Activated CD4-positive, alpha-beta T cell treated with anti-CD3 and anti-CD28 coated beads, Interleukin-2, amount 50 U/mL, for 48 hours (primary cell): Measurements from ENCODE around the gene MDC1.

ENCODE experiments used
- DNase-seq, 2 experiments: peaks; one replicate each; pipeline ENCODE4 v3.0.0-alpha.2; 2020

MDC1 gene

DNA sequence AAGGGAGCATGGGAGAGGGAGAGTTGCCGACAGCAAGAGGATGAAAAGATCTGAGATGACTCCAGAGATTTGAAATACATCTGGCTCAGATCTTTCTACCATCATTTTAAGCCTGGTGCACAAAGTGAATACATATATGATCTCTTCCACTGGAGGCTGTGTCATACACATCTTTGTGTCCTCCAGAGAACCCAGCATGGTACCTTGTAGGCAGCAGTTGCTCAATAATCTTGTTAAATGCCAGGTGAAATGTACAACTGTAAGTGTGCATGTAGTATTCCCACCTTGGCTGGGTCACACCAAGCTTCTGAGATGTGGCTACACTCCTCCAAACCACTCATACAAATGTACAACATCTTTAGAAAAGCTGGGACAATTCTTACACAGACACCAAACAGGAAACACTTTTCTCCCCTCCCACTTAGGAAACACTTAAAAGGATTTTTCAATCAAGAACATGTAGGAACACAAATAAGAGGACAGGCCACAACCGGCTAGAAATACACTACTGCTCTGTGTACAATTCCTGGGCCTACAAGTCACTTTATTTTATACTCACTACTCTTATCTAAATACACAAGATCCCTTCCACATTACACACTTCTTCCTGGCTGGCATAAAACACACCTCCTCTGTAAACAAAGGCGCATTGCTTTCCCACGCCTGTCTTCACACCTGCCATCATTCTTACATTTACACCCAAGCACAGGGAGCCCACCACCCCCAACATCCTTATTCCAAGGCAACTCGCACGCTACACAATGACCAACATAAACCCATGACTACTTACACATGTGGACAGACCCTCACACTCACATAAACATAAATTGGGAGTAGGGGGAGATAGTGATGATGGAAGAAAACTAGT is 31.1 kb upstream of the MDC1 start:
- DNase-seq, result no peak

DNA sequence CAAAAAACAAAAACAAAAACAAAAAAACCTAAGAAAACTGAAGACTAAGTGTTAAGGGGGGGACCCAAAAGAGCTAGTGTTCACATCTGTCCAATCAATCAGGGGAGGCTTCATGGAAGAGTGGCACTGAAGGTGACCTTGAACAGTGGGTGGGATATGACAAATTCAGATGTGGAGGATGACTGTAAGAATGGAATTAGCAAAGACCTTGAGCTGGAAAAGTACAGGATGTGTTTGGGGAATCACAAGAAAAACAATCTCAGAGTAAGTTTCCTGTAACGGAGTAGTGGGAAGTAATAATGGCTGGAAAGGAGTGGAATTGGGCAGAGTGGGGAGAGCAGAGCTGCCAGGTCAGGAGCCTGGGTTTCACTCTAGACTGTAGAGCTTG is 30.2 kb upstream of the MDC1 start:
- DNase-seq, result no peak

DNA sequence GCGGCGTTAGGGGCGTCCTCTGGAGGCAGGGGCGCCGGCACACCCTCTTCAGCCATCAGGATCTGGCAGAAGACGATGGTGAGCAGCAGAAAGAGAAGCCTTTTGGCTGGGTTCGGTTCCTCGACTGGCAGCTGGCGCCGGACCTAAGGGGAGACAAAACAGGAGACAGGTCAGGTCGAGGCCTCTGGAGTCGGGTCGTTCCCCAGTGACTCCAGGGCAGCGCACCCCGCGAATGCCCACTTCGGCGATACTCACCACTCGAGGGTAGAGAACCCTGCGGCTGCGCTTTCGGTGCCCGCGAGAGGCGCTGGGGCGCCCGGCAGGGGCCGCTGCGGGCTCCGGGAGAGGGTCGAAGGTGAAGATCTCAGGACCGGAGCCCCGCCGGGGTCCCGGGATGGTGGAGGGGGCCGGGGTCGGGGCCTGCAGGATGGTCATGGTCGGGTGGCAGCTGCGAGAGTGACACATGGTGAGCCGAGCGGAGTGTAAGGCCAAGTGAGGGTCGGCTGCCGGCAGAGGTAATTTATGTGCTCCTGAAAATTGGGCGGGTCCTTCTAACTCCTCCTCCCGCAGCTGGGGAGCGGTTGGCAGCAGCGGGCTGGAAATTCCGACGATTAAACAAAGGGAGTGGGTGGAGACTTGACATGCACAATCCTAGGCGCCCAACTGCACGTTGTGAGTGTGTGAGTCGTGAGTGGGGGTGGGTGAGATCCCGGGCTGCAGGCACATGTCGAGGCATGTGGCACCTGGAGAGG is 27.1 kb upstream of the MDC1 start, which contains the start of gene IER3:
TSS of gene IER3 (minus strand) at position 494 of the 752 bp plus-strand sequence. CDS start at position 465, 29 bp downstream.
- DNase-seq, result peak; percentile 89 to 92

DNA sequence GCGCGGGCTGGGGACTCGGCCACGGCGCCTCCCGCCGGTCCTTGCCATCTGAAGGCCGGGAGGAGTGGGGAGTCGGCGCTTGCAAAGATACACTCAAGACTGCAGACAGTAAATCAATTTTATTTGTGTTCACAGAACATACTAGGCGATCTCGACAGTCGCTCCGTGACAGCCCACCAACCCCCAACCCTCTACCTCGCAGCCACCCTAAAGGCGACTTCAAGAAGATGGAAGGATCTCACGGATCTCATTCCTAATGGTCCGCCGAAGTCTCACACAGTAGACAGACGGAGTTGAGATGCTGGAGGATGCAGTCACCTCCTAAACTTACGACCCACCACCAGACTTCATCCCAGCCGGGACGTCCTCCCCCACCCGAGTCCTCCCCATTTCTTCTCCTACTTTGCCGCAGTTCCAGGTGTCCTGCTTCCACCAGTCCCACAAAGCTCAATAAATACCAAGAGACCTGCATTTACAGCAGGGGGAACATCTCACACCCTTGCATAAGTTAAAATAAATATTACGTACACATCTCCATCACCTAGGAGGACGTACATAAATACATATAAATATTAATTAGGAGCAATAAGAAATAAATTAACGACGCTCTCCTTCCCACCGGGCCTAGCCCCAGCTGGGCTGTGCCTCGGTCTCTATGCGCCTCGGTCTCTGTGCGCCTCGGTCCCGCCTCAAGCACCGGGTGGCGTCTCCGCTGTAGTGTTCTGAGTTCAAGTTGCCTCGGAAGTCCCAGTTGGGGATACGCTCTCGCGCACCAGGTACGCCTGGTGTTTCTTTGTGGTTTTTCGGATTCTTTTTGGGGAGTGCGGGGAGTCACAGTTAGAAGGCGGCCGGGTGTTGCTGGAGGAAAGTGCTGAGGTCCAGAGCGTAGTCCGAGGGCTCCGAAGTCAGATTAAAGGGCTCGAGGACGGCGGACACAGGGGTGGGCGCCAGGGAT is 26.3 kb upstream of the MDC1 start:
- peak; percentile 53 to 60 for DNase-seq

DNA sequence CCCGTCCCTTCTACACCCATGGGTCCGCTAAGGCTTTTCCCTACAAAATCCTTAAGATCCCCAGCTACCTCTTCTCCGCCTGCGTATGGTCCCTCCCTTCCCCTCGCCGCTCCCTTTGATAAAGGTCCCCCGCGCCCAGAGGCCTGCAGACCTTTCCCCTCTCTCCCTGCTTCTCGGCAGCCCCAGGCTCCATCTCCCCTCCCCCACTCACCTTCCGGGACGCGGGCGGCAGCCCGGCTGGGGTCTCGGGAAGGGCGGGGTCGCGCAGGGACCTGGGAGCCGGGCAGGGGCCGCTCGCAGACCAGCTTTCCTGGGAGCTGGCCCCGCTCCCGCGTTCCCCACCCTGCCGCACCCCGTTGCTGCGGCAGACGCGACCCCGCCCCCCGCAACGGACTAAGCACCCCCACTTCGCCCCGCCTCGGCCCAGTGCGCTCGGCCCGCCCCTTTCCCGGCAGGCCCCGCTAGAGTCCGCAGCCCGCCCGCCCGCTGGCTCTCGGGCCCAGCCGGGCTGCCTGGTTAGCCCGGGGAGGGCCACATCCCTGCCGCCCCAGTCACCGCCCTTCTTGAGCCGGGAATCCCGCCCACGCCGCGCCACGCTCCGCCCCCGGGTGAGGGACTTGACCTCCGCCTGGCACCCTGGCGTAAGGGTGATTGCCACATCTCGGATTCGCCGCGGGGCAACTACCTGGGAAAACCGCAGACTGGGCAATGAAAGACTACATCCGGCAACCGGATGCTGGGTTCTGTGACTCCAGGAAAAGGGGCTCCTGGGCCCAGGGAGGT is 25.4 kb upstream of the MDC1 start, which contains the start of gene FLOT1:
TSS of gene FLOT1 (minus strand) at position 372 of the 783 bp plus-strand sequence. CDS start 498 bp downstream, outside the sequence.
- peak; percentile 99 for DNase-seq

DNA sequence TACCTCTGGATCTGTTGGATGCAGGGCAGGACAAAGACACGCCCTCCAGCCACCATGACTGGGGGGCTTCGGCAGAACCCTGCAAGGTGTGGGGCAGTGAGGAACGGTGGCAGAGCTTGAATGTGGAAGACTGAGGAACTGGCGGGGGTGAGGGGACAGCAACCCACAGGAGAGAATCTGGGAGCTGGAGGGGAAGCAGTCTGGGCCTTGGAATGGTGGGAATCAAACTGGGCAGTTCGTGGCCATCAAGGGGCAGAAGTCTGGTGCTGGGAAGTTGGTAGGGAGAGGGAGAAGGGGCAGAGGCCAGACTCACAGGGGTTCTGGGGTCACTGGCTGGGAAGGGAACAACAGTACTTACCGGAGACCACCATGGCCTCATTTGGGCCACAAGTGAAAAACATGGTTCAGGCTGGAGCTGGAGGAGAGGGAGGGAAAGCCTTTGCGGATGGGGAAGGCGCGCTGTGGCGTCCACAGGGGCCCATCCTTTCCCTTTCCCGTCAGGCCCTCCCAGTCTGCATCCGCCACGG is 24.8 kb upstream of the MDC1 start:
- no peak for DNase-seq

DNA sequence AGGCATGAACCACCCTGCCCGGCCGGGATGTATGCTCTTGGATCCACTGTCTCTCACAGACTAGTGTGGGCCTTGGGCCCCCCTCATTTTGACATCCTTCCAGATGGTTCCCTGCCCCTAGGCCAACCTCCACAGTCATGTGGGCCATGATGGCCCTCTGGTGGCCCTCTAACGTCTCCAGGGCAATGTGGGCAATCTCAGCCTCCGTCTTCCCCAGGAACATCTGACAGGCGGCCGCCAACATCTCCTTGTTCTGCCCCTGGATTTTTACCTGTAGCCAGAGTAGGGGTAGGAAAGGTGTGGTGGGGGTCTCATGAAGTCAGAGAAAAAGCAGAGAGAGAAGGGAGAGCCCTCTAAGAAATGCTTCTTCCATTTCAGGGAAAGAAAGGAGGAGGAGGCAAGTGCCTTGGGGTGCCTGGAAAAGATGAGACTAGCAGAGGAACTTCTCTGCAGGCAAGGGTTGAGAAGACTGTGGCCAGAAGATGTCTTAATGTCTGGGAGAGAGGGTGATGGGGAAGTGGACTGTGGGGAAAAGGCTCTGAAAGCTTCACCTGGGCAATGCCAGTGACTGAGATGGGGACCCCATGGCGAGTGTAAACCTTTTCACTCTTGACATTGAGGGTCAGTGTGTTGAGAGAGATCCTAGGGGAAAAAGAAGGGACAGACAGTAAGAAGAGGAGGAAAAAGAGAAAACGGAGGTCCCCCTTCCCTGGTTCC is 24.1 kb upstream of the MDC1 start:
- peak in 1 of 2 experiments; percentile 37 for DNase-seq

DNA sequence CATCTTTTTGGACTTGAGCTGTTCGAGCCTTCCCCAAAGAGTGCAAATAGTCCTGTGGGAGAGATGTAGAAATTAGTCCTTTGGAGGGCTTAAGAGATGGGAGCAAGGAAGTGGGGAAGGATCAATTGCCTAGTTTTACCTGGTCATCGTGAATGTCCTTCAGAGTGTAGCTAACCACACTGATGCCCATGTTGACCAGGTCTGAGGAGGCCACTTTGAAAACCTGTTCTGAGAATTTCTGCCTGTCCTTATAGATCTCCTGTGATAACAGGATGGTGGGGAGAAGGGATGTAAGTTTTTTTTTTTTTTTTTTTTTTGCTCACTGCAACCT is 23.4 kb upstream of the MDC1 start:
- no peak for DNase-seq

DNA sequence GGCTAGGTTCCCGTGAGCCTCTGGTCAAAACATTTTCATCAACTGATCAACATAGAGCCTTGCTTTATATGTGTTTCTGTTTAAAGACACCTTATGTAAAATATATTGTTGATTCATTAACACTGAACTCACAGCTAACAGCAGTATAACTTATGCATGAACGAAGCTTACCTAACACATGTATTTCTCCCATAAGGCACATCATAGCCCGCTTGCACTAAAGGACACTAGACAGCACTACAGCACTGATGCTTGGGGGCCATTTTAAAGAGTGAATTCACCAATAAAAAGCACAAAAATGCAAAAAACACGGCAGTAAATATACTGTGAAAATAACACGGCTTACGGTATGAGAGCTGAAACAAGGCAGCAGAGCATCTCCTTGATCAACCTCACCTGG is 21.5 kb upstream of the MDC1 start:
- DNase-seq, result no peak

DNA sequence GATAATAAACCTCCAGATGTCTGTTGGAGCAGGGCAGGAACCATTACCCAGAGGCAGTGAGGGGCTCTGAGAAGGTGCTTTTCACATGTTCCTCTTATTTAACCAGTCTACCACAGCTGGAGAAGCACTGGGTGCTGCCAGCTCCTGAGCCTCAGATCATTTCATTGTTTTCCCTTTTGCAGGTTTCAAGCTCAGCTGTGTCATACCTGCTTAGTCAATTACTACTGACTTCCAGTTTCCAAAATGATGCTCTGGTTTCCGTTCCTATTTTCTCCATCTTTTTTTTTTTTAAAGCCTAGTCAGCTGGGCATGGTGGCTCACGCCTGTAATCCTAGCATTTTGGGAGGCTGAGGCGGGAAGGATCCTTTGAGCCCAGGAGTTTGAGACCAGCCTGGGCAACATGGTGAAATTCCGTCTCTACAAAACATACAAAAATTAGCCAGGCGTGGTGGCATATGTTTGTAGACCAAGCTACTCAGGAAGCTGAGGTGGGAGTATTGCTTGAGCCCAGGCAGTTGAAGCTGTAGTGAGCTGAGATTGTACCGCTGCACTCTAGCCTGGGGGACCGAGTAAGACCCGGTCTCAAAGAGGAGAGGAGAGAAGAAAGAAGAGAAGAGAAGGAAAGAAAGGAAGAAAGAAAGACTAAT is 18.7 kb upstream of the MDC1 start:
- peak in 1 of 2 experiments; percentile 41 for DNase-seq

DNA sequence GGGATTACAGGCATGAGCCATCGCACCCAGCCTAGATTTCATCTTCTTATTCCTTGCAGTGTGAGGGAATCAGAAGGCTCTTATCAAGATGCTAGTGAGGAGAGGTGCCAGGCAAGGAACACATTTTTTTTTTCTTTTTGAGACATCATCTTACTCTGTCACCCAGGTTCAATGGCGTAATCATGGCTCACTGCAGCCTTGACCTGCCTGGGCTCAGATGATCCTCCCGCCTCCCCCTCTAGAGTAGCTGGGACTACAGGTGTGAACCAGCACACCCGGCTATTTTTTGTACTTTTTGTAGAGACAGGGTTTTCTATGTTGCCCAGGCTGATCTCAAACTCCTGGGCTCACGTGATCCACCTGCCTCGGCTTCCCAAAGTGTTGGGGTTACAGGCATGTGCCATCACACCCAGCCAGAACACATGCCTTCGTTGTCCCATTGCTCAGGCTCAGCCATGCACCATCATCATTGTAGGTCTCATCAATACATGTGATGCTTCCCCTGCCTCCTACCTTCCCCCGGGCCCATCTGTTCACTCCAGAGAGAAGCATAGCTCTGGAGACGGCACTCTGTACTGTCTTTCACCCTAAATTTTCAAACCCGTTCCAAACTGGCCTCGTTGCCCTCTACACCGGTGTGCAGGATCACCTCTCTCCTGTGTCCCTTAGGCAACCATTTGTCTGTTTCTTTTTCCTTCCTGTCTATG is 15.3 kb upstream of the MDC1 start:
- no peak for DNase-seq

DNA sequence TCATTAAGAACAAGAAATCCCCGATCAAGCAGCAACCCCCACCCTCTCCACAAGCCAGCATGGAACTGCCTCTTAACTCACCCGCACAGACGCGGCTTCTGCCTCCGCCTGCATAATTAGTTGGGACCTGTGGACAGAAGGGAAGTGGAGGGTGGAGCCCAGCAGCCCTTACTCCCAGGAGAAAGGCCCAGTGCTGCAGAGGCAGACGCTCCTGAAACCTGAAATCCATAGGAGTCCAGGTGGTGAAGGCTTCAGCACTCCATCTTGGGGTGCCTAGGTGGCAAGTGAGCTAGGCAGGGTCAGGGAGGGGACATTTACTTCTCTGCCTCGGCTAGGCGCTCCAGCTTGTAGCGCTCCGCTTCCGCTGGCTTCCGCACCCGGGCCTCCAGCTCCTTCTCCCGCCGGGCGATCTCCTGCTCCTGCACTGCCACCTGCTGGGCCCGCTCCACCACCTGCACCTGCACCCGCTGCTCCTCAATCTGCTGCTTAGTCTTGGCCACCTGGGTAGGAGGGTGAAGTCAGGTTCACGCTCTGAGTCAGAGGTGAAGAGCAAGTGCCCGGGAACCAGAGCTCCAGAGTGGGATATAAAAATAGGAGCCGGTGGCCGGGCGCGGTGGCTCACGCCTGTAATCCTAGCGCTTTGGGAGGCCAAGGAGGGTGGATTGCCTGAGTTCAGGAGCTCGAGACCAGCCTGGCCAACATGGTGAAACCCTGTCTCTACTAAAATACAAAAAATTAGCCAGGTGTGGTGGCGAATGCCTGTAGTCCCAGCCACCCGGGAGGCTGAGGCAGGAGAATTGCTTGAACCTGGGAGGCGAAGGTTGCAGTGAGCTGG is 13.7 kb upstream of the MDC1 start:
- peak; percentile 87 to 91 for DNase-seq

DNA sequence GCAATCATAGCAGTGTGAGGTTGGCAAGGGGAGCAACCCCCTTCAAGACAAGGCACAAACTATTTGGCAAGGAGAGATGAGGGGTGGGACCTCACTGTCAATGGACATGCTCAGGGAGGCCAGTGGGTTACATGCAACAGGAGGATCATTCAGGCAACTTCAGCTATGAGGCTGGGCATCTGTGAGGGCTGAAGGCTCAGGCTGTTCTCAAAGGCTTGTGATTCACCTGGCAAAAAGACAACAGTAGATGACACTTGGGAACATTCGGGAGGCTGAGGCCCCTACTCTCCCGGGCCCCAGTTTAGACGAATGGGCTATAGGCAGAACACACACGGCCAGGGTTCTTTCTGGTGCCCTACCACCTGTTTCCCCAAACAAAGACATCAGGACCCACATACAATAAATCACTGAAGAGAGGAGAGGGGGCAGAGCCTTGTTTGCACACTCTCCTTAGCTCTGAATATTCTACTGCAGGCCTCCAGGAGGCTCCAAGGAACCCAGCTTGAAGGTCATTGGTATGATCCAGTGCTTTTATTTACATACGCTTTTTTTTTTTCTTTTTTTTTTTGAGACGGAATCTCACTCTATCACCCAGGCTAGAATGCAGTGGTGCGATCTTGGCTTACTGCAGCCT is 11.0 kb upstream of the MDC1 start:
- DNase-seq, result no peak

DNA sequence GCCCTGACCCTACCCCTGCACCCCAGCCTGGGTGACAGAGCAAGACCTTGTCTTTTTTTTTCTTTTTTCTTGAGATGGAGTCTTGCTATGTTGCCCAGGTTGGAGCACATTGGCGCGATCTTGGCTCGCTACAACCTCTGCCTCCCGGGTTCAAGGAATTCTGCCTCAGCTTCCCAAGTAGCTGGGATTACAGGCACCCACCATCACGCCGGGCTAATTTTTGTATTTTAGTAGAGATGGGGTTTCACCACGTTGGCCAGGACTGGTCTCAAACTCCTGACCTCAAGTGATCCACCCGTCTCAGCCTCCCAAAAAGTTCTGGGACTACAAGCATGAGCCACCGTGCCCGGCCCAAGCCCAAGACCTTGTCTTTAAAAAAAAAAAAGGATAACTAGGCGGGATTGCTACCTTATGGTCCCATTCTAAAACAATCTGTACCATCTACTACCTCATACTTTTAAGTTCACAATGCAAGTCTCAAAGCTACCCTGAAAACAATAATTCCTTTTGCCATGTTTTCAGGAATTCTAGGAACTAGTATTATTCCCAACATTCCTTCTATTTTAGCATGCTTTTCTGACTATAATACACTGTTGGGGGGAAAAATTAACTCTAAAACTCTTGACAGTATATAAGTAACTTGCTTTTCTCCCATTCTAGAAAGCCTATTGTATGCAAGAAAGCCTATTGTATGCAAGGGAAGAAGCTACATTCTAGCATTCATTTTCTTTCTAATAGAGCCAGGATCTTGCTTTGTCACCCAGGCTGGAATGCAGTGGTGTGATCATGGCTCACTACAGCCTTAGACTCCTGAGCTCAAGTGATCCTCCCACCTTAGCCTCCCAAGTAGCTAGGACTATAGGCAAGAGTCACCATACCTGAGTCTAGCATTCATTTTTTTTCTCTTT is 9.7 kb upstream of the MDC1 start:
- DNase-seq, result no peak

DNA sequence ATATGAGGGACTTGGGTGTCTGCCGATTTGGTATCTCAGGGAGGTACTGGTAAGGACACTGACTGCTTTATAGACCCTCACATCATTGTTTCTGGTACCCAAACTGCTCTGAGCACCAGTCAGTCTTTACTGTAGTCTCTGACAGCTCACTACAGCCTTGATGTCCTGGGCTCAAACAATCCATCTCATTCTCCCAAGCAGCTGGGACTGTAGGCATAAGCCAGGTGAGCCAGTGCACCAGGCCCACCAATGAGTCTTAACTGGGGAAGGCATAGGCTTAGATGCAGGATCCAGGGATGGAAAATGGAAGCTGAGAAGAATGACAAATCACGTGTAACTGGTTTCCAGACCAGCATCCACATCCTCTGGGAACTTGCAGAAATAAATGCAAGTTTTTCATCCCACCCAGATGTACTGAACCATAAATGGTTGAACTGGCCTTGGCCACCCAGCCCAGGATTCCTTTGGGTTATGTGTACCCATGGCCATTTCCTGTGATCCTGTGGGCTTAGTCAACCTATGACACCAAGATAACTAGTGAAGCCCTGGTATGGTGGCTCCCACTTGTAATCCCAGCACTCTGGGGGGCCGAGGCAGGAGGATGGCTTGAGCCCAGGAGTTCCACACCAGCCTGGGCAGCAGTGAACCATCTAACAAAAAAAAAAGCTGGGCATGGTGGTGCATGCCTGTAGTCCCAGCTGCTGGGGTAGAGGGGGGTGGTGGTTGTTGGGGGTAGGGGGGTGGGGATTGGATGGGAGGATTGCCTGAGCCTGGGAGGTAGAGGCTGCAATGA is 8.8 kb upstream of the MDC1 start:
- DNase-seq, result peak in 1 of 2 experiments; percentile 40

DNA sequence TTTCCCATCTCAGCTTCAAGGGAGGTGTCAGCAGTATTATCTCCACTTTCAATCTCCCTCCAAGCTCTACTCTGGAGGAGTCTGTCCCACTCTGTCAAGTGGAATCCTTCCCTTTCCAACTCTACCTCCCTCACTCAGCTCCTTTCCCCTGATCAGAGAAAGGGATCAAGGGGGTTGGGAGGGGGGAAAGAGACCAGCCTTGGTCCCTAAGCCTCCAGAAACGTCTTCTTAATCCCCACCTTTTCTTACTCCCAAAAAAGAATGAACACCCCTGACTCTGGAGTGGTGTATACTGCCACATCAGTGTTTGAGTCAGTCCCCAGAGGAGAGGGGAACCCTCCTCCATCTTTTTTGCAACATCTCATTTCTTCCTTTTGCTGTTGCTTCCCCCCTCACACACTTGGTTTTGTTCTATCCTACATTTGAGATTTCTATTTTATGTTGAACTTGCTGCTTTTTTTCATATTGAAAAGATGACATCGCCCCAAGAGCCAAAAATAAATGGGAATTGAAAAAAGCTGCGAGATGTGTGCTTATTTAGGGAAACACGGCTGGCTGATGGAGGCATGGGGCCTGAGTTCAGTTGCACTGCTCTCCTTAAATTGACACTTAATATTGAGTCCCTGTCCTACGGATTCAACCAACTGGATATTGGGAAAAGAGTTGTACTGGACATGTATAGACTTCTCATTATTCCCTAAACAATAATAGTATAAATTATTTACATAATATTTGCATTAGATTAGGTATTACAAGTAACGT is 8.0 kb upstream of the MDC1 start:
- no peak for DNase-seq
